ENCODE measurements around the gene HTRA3. TPM values are rescaled to one million over a fixed set of nuclear protein-coding genes. Genes with fewer than 3 reads are reported as not detected.

HTRA3 gene
- total RNA-seq, 1 experiment from 2014 or later, result not detected

DNA sequence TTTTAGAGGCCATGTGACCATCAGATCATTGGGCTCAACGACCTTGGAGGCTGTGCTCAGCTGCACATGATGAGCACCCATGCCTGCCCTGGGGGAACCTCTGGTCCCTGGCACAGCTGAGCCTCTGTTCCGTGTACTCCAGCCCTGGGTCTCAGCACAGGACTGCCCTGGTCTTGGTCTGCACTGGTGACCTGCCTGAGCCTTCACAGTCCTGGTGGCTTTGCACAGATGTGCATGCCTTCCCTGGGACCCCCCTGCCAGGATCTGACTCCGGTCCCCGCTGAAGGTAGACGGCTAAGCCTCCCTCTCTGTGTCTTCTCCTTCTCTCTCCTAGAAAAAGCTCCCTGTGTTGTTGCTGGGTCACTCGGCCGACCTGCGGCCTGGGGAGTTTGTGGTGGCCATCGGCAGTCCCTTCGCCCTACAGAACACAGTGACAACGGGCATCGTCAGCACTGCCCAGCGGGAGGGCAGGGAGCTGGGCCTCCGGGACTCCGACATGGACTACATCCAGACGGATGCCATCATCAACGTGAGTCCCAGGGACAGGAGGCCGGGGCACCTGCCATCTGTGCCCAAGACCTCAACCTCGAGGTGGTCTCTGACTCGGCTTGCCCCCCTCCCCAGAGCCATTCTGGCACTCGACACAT, 21.6 kb downstream of the HTRA3 start:
- H3K9me3 Mint-ChIP-seq (ENCODE audit: low read depth, unreplicated experiment), result no peaks in the 10 kb centered on the region
- H3K4me1 Mint-ChIP-seq (ENCODE audit: low read depth, unreplicated experiment), result no peaks in the 10 kb centered on the region
- DNase-seq, result no peak
- H3K36me3 Mint-ChIP-seq (ENCODE audit: insufficient read depth, unreplicated experiment), result no peaks in the 10 kb centered on the region
- TF ChIP-seq, protein P1, sequence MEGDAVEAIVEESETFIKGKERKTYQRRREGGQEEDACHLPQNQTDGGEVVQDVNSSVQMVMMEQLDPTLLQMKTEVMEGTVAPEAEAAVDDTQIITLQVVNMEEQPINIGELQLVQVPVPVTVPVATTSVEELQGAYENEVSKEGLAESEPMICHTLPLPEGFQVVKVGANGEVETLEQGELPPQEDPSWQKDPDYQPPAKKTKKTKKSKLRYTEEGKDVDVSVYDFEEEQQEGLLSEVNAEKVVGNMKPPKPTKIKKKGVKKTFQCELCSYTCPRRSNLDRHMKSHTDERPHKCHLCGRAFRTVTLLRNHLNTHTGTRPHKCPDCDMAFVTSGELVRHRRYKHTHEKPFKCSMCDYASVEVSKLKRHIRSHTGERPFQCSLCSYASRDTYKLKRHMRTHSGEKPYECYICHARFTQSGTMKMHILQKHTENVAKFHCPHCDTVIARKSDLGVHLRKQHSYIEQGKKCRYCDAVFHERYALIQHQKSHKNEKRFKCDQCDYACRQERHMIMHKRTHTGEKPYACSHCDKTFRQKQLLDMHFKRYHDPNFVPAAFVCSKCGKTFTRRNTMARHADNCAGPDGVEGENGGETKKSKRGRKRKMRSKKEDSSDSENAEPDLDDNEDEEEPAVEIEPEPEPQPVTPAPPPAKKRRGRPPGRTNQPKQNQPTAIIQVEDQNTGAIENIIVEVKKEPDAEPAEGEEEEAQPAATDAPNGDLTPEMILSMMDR (IDR thresholded peaks at IDR 0.05; ENCODE audit: unreplicated experiment), result no peak
- intact Hi-C loops (cut with micrococcal nuclease; ENCODE audit: unreplicated experiment), result no loop called here
- H3K27me3 Mint-ChIP-seq (ENCODE audit: unreplicated experiment), result peaks cover 70% of the 10 kb centered on the region
- CTCF ChIA-PET, result no interaction called here
- no peak overlapping the region for H3K4me3 Mint-ChIP-seq (ENCODE audit: low read depth, unreplicated experiment)
- BruUV-seq (replicated peaks), result no TSS peak
- H3K27ac Mint-ChIP-seq (ENCODE audit: unreplicated experiment), result no peak overlapping the region

DNA sequence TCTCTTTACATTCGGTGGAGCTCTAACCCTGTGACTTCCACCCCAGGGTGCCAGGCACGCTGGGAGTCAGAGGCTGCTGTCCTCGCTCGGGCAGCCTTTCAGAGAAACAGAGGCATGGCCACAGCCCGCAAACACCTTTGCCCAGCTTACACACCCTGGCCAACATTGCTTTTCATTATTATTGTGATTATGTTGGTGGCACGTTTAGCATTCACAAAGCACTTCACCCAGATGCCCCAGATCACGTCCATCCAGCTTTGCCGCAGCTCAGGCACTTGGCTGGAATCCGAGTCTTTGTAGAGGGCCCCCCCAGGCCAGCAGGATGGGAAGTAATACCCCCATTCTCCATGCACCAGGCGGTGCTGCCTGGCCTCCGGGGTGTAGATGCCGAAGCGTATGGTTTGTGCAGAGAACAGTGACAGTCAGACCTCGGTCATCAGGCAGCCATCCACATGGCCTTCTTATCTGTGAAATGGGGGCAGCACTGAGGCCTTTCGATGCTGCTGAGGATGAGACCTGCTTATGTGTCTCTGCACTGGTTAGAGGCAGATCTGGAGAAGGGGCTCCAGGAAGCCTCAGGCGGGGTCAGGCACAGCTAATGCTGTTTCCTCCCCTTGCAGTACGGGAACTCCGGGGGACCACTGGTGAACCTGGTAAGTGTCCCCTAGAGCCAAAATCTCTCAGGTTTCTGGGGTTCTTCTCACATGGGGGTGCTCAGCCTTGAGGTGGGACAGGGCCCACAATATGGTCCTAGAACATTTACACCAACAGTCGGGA, 22.3 kb downstream of the HTRA3 start:
- Mint-ChIP-seq H3K9me3 (ENCODE audit: low read depth, unreplicated experiment) (no peaks in the 10 kb centered on the region), H3K4me1 (ENCODE audit: low read depth, unreplicated experiment) (no peaks in the 10 kb centered on the region), H3K27ac (ENCODE audit: unreplicated experiment) (no peak overlapping the region), H3K27me3 (ENCODE audit: unreplicated experiment) (peaks cover 62% of the 10 kb centered on the region), H3K36me3 (ENCODE audit: insufficient read depth, unreplicated experiment) (no peaks in the 10 kb centered on the region), H3K4me3 (ENCODE audit: low read depth, unreplicated experiment) (no peak overlapping the region)
- DNase-seq, result no peak
- no TSS peak for BruUV-seq (replicated peaks)
- TF ChIP-seq, protein P1 (IDR thresholded peaks at IDR 0.05; ENCODE audit: unreplicated experiment), result no peak
- CTCF ChIA-PET, result no interaction called here
- intact Hi-C loops (cut with micrococcal nuclease; ENCODE audit: unreplicated experiment), result no loop called here

DNA sequence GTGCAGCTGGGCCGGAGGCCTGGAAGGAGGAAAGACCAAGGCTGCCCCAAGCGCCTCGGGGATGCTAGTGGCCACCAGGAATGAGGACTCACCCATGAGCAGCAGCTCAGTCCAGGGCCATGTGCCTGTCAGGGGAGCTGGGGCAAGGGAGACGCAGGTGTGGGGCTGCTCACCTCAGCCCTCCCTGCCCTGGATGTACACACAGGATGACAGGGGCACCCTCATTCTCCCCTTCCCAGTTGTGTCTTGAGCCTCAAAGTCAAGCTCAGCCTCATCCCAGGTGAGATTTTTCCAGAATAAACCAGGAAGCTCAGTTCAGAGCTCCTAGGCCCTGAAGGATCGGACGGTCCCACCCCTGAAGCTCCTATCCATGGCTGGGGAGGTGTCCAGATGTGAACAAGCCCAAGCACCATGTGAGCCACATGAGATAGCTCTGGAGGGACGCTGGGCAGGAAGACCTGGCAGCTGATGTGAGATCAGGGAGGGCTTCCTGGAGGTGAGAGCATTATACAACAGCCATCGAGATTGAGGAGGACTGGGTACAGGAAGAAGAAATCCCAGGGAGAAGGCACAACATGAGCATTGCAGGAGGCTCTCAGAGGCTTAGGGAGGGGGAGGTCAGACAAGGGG, 23.0 kb downstream of the HTRA3 start:
- H3K4me1 Mint-ChIP-seq (ENCODE audit: low read depth, unreplicated experiment), result no peaks in the 10 kb centered on the region
- no peak for DNase-seq
- no peak overlapping the region for H3K27ac Mint-ChIP-seq (ENCODE audit: unreplicated experiment)
- H3K36me3 Mint-ChIP-seq (ENCODE audit: insufficient read depth, unreplicated experiment), result no peaks in the 10 kb centered on the region
- no TSS peak for BruUV-seq (replicated peaks)
- intact Hi-C loops (cut with micrococcal nuclease; ENCODE audit: unreplicated experiment), result no loop called here
- no peaks in the 10 kb centered on the region for H3K9me3 Mint-ChIP-seq (ENCODE audit: low read depth, unreplicated experiment)
- no peak overlapping the region for H3K4me3 Mint-ChIP-seq (ENCODE audit: low read depth, unreplicated experiment)
- CTCF ChIA-PET, result no interaction called here
- peaks cover 55% of the 10 kb centered on the region for H3K27me3 Mint-ChIP-seq (ENCODE audit: unreplicated experiment)
- TF ChIP-seq, protein P1 (IDR thresholded peaks at IDR 0.05; ENCODE audit: unreplicated experiment), result no peak

DNA sequence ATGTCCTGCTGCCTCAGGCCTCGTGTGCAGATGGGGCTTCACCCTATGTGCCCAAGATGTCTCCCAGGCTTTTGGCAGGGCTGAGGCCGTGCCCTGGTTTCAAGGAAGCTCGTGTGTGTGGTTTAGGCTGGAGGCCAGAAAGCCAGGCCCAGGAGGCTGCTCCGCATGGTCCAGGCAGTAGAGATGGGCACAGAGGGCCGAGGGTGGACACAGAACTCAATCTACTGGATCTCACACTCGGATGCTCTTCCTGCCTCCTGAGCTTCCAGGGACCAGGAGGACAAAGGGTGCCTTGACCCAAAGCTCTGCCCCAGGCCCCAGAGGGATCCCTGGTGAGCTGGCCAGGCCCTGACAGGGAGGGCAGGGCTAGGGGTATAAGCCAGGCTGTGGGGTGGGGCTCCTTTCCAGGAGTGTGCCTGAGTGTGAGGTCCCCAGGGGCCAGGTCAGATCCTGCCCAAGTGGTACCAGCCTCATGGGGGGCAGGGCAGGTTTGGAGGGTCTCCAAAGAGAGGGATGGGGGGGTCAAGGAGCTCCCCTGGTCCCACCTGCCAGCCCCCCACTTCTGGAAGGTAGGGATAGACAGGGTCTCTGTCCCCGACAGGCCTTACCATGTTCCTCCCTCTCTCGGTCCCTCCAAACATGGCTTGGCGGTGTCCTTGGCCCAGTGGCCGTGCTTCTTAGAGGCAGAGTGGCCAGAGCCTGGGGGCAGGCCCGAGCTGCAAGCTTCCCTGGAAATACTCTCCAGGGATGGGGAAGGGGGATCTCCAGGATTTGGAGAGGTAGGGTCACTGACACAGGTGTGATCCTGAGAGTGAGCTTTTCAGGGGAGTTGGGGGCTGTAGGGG, 23.8 kb downstream of the HTRA3 start:
- BruUV-seq (replicated peaks), result no TSS peak
- H3K36me3 Mint-ChIP-seq (ENCODE audit: insufficient read depth, unreplicated experiment), result no peaks in the 10 kb centered on the region
- no peak for DNase-seq
- intact Hi-C loops (cut with micrococcal nuclease; ENCODE audit: unreplicated experiment), result no loop called here
- peaks cover 53% of the 10 kb centered on the region for H3K27me3 Mint-ChIP-seq (ENCODE audit: unreplicated experiment)
- no peak overlapping the region for H3K27ac Mint-ChIP-seq (ENCODE audit: unreplicated experiment)
- no peaks in the 10 kb centered on the region for H3K4me1 Mint-ChIP-seq (ENCODE audit: low read depth, unreplicated experiment)
- TF ChIP-seq, protein P1 (IDR thresholded peaks at IDR 0.05; ENCODE audit: unreplicated experiment), result no peak
- CTCF ChIA-PET, result no interaction called here
- H3K4me3 Mint-ChIP-seq (ENCODE audit: low read depth, unreplicated experiment), result no peak overlapping the region
- no peaks in the 10 kb centered on the region for H3K9me3 Mint-ChIP-seq (ENCODE audit: low read depth, unreplicated experiment)

All from Calu3 (cell line).